GM18519 (cell line): Measurements from ENCODE around the gene HPCAL1.
"Not testable (repeated sequence)": the region's sequence is repeated elsewhere in the genome, so short reads cannot be mapped to it uniquely, and the experiment has no call there.

Experiments
- ATAC-seq: cut with Tn5 transposase; IDR thresholded peaks from one replicate; pipeline ENCODE4 v1.9.1; 2021; ENCODE audit warnings: mild to moderate bottlenecking, moderate library complexity; ENCODE audit not compliant: unreplicated experiment, low FRiP score

Gene HPCAL1

GRCh38 chr2:10448576-10449485 is 146.1 kb downstream of the HPCAL1 start:
- peak; percentile 52 for ATAC-seq

GRCh38 chr2:10449486-10449831 is 146.8 kb downstream of the HPCAL1 start:
- no peak for ATAC-seq

GRCh38 chr2:10449838-10450691 is 147.4 kb downstream of the HPCAL1 start:
- ATAC-seq, result no peak

- no peak for ATAC-seq
Measured at GRCh38 chr2:10451819-10452218, 149.1 kb downstream of the HPCAL1 start.

GRCh38 chr2:10452312-10452711 is 149.6 kb downstream of the HPCAL1 start:
- no peak for ATAC-seq

- no peak for ATAC-seq
Measured at GRCh38 chr2:10452956-10453904, 150.5 kb downstream of the HPCAL1 start.

GRCh38 chr2:10453905-10454298 is 151.2 kb downstream of the HPCAL1 start:
- ATAC-seq, result no peak

- ATAC-seq, result no peak
Measured at GRCh38 chr2:10454505-10454904, 151.8 kb downstream of the HPCAL1 start.

GRCh38 chr2:10457195-10457594 is 154.5 kb downstream of the HPCAL1 start:
- not testable (repeated sequence) for ATAC-seq

- no peak for ATAC-seq
Measured at GRCh38 chr2:10457846-10458598, 155.3 kb downstream of the HPCAL1 start.

GRCh38 chr2:10460366-10460796 is 157.7 kb downstream of the HPCAL1 start:
- ATAC-seq, result no peak

- no peak for ATAC-seq
Measured at GRCh38 chr2:10462178-10463083, 159.7 kb downstream of the HPCAL1 start.

GRCh38 chr2:10465910-10466309 is 163.2 kb downstream of the HPCAL1 start:
- ATAC-seq, result no peak

- ATAC-seq, result no peak
Measured at GRCh38 chr2:10466801-10467200, 164.1 kb downstream of the HPCAL1 start.

GRCh38 chr2:10467401-10467800 is 164.7 kb downstream of the HPCAL1 start:
- ATAC-seq, result no peak

GRCh38 chr2:10469301-10469700 is 166.6 kb downstream of the HPCAL1 start:
- ATAC-seq, result no peak

- no peak for ATAC-seq
Measured at GRCh38 chr2:10469955-10470608, 167.4 kb downstream of the HPCAL1 start.

- ATAC-seq, result no peak
Measured at GRCh38 chr2:10471046-10471571, 168.4 kb downstream of the HPCAL1 start.
